ENCODE data around the gene GABRR1.
A peak's percentile ranks its signal among the peaks of the same experiment; 100 is the strongest.
"Not testable (repeated sequence)": the region's sequence is repeated elsewhere in the genome, so short reads cannot be mapped to it uniquely, and the experiment has no call there.

GABRR1 gene

GRCh38 chr6:89148016-89148750, 69.0 kb downstream of the GABRR1 start:
- no peak for DNase-seq

GRCh38 chr6:89146718-89147700, 70.1 kb downstream of the GABRR1 start:
- DNase-seq: no peak

GRCh38 chr6:89145956-89146717, 71.0 kb downstream of the GABRR1 start, which contains the start of gene PM20D2:
TSS of gene PM20D2 (plus strand) at chr6:89146055. CDS start at chr6:89146145, 90 bp downstream.
- peak; percentile 79 for DNase-seq

- DNase-seq: no peak
These were observed 71.8 kb downstream of the GABRR1 start for GRCh38 chr6:89145091-89145955.

GRCh38 chr6:89144354-89144906, 72.7 kb downstream of the GABRR1 start:
- no peak for DNase-seq

- DNase-seq: no peak
These were observed 76.6 kb downstream of the GABRR1 start for GRCh38 chr6:89140347-89141156.

- no peak for DNase-seq
These were observed 77.4 kb downstream of the GABRR1 start for GRCh38 chr6:89139509-89140346.

GRCh38 chr6:89138173-89138572, 79.0 kb downstream of the GABRR1 start:
- DNase-seq: no peak

GRCh38 chr6:89134723-89135122, 82.4 kb downstream of the GABRR1 start:
- no peak for DNase-seq

- no peak for DNase-seq
These were observed 83.2 kb downstream of the GABRR1 start for GRCh38 chr6:89133981-89134380.

- DNase-seq: no peak
These were observed 85.1 kb downstream of the GABRR1 start for GRCh38 chr6:89132057-89132456.

GRCh38 chr6:89131599-89131998, 85.6 kb downstream of the GABRR1 start:
- no peak for DNase-seq

GRCh38 chr6:89128256-89128671, 88.9 kb downstream of the GABRR1 start:
- not testable (repeated sequence) for DNase-seq

Measured in right hindlimb (tissue), 1 donor.